Iris pigment epithelial cell (primary cell): ENCODE results near the gene ANKFY1.
"Not testable (repeated sequence)": the region's sequence is repeated elsewhere in the genome, so short reads cannot be mapped to it uniquely, and the experiment has no call there.

ENCODE experiments used
- DNase-seq: peaks from one replicate; pipeline ENCODE4 v3.0.0-alpha.2; 2011; ENCODE audit warnings: low read depth

ANKFY1 gene

DNA sequence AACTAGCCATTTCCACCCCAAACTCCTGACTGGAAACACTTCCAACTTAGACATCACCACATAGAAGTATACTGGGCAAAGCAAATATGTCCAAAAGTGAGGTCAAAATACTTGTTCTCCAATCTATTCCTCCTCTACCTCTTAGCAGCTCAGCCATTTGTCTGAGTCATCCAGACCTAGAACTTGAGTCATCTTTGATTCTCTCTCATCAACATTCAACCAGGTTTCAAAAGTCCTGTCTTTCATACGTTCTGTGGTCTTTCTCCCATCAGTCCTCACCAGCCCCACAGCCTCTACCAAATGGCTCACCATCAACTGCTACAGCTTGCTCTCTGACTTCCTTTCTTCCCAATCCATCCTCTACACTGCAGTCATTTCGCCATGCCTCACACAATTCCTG lies 6.8 kb downstream of the ANKFY1 start:
- DNase-seq: peak; percentile 50

DNA sequence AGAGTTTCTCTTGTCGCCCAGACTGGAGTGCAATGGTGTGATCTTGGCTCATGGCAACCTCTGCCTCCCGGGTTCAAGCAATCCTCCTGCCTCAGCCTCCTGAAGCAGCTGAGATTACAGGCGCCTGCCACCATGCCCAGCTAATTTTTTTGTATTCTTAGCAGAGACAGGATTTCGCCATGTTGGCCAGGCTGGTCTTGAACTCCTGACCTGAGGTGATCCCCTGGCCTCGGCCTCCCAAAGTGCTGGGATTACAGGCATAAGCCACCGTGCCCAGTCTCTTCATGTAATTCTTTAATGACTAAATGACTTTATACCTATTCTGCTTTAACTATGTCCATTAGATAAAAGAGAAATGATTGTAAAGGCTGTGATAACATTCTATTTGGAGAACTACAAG lies 8.5 kb downstream of the ANKFY1 start:
- not testable (repeated sequence) for DNase-seq

DNA sequence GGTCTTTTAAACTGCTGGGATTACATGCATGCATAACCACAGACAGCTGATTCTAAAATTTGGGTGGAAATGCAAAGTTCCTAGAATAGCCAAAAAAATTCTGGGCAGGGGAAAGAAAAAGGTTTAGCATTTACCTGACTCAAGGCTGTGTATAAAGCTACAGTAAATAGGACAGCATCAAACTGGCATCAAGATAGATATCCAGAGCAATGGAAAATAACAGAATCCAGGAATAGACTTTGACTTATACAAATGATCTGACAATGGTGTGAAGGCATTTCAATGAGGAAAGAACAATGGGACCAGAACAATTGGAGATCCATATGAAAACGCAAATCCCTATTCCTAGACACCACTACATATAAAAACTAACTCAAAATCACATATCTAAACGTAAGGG lies 12.9 kb downstream of the ANKFY1 start:
- no peak for DNase-seq

DNA sequence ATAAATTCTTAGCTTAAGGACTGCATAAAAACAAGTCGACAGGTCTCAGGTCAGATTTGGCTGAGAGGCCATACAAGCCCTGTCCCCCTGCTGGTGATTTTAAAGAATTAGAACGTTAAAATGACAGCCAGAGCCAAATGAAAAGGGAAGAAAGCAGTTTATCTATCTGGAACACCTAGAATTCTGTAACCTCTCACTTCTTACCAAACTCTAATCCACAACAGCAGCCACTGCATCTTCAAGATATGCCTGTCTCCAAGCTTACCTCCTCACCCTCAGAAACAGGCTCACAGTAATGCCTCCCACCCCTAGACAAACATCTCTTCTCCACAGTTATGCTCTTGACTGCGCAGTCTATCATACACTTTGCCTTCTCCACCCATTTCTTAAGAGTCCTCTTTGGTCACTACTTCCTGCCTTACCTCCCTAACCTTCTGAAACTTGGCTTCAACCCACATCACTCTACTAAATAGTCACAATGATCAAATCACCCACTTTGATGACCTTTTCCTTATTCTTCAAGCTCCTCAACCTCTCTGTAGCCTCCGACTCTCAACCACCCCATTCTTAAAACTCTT lies 14.2 kb downstream of the ANKFY1 start:
- peak; percentile 48 for DNase-seq

DNA sequence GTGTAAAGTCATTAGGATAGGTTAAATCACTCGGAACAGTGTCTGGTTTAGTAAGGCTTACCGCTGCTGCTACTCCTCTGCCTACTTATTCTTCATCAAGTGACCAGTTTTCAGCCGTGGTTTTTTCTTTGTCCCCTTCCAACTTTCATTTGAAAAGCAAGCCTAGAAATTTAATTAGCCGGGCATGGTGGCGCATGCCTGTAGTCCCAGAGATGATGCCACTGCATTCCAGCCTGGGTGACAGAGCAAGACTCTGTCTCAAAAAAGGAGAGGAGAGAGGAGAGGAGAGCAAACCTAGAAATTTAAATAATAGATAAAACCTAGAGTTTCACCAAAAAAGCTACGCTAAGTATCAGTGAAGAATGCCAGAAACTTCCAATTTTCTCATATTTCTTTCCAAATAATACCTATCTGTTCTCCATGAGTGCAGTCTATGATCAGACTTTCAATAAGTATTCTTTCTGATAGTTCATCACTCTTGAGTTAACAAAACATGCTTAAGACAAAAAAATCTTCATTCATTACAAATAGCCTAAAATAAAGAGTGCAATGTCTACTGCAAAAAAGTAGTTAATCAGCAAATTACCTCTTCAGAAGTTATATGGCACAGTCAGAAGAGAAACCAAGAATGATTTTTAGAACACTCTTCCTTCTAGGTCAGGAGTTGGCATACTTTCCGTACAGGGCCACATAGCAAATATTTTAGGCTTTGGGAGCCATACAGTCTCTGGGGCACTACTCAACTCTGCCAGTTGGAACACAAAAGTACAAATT lies 15.1 kb downstream of the ANKFY1 start:
- DNase-seq: no peak

DNA sequence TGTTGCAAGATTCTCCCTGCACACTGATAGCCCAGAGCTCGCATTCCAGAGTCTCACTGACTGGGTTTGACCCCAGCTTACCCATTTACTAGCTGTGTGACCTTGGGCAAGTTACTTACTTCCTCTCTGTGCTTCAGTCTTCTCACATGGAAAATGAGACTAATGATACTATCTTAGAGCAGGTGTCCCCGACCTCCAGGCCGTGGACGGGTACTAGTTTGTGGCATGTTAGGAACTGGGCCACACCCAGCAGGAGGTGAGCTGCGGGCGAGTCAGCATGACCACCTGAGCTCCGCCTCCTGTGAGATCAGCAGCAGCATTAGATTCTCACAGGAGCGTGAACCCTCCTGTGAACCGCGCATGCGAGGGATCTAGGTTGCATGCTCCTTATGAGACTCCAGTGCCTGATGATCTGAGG lies 15.8 kb downstream of the ANKFY1 start:
- DNase-seq: peak; percentile 47

DNA sequence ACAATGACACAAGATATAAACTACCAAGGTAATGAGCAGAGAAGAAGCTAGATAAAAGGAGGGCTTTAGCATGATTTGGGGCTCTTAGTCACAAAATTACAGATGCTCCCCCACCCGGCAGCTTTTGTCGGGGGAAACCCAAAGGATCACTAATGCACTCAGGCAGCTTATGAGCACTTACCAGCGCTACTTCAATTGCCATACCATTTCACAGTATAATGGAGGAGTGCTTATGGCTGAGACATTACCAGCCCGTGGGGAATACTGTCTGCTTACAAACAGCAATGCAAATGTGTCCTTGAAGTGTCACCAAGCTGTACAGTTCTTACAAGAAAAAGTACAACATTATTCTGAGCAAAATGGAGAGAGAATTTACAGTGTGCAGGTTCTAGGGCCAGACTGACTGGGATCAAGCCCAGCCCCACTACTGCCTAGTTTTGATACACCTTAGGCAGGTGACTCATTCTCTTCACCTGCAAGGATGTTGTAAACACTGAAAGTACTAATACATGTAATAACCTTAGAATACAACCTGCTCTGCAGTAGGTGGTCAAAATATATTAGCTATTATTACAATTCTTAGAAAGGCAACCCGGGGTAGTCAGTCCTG lies 16.3 kb downstream of the ANKFY1 start:
- DNase-seq: no peak

DNA sequence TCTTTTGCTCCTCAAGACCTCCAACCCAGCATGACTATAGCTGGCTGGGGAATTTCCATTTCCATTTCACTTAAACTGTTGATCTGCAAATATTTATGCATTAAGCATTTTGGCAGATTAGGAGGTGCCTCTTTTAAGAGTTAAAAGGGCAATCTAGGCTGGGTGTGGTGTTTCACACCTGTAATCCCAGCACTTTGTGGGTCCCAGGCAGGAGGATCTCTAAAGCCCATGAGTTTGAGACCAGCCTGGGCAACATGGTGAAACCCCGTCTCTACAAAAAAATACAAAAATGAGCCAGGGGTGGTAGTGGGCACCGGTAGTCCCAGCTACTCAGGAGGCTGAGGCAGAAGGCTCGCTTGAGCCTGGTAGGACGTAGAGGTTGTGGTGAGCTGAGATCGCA lies 17.1 kb downstream of the ANKFY1 start:
- DNase-seq: no peak

DNA sequence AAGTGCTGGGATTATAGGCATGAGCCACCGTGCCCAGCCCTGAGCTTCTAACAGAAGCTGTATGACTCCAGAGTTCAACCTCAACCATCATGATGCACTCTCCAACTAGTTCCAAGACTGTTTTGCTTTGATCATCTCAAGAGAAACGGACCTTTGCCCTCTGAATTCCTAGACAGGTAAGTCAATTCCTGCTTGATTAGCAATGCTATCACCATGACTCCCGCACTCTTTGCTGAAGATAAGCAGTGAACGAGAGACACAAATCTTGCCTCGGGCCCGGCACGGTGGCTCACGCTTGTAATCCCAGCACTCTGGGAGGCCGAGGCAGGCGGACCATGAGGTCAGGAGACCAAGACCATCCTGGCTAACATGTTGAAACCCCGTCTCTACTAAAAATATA lies 22.2 kb downstream of the ANKFY1 start:
- DNase-seq: no peak

DNA sequence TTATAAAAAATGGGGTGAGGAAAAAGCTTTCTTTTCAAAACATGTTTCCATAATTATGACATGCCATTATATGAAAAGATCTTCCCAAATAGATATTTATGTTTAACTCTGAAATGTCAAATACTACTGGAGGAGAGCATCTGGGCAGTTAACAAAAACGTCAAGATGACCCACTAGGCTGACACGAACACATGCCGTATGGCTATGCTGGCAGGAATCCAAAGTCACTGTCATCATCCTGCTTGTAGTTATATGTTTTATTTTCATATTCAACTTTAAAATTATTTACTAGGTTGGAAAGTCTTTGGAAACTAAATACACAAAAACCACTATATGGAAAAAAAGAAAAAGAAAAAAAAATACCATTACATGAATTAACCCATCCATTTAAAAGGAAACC lies 27.3 kb downstream of the ANKFY1 start:
- no peak for DNase-seq

DNA sequence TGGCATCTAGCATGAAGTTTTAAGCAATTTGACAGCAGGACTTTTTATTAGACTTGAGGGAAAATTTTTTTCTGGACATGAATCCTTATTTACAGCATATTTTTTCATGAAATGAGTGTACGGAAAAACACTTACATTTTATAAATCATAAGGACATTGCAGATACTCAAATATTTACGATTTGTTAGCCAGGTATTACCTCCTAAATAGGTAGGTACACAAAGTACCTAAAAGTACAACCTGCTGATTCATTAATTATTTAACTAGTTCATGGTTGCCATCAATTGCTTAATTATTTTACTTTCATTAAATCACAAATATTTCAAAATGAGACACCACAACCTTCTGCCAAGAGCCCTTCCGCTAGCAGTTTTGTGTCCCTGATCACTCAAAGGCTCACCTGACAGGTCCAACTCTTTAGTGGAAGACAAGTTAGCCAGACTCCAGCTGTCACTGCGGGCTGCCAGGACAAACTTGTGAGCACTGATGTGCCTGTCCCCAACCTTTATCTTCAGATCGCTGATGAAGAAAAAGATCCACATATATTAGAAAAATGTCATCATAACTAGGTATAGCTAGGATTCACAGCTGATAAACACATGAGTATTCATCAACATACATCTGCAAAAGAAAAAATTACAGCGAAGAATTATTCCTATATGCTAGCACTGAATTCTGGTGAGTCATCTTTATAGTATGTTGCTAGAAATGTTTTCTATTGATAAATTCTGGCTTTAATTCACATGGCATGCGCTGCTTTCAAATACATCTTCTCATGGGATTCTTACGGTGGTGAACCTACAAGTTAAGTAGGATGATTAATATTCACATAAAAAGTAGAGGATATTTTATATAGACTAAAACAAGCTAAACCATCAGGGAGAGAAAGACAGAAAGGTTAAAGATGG lies 28.2 kb downstream of the ANKFY1 start:
- peak; percentile 53 for DNase-seq

DNA sequence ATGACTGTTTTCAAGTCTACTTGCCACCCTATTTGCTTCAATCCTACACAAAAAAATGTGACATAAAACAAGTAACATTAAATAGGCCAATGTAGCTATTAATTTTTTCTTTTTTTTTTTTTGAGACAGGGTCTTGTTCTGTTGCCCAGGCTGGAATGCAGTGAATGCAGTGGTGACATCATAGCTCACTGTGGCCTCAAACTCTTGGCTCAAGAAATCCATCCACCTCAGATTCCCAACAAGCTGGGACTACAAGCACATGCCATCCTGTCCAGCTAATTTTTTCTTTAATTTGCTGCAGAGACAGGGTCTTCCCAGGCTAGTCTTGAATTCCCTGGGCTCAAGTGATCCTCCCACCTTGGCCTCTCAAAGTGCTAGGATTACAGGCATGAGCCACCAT lies 29.4 kb downstream of the ANKFY1 start:
- peak; percentile 31 for DNase-seq

DNA sequence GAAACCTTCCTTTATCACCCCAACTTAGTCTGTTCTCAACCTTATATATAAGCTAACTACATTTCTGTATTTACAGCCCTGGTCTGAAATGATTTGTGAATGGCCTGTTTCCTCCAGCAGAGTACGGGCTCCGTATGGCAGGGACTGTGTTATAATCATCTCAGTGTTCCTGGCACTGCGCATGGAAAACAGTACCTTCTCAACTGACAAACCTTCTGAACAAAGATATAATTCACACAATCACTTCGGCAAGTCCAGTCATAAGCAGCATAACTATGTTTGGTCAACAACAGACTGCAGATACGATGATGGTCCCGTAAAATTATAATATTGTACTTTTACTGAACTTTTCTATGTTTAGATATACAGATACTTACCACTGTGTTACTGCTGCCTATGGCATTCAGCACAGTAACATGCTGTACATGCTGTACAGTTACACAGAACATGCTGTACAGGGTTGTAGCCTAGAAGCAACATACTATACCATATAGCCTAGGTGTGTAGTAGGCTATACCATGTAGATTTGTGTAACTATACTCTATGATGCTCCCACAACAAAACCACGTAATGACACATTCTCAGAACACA lies 30.0 kb downstream of the ANKFY1 start:
- DNase-seq: no peak

DNA sequence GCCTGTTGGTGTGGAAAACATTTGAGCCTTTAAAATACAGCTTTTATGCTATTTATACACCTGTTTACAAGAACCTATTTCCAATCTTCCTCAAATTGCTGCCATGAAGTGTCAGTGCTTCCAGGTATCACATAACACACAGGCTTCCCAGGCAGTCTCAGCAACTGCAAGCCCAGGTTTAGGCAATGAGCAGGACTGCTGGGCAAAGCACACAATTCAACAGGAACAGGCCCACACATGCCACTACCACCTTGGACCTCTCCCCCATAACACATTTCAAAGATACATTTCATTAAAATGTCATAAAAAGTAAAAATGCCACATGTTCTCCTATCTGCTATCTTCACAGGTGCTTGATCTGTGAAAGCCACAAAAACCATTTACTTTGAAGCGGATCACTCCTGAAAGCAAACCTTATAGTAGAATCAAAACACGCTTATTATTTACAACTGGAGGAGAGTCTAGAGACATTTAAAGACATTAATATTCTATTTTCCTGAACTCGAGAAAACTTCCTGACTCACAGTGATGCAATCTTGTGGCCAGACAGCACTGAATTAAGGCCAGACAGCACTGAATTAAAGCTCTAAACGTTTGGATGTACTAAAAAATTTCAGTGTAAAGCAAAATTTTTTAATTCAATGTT lies 31.5 kb downstream of the ANKFY1 start:
- peak; percentile 86 for DNase-seq

DNA sequence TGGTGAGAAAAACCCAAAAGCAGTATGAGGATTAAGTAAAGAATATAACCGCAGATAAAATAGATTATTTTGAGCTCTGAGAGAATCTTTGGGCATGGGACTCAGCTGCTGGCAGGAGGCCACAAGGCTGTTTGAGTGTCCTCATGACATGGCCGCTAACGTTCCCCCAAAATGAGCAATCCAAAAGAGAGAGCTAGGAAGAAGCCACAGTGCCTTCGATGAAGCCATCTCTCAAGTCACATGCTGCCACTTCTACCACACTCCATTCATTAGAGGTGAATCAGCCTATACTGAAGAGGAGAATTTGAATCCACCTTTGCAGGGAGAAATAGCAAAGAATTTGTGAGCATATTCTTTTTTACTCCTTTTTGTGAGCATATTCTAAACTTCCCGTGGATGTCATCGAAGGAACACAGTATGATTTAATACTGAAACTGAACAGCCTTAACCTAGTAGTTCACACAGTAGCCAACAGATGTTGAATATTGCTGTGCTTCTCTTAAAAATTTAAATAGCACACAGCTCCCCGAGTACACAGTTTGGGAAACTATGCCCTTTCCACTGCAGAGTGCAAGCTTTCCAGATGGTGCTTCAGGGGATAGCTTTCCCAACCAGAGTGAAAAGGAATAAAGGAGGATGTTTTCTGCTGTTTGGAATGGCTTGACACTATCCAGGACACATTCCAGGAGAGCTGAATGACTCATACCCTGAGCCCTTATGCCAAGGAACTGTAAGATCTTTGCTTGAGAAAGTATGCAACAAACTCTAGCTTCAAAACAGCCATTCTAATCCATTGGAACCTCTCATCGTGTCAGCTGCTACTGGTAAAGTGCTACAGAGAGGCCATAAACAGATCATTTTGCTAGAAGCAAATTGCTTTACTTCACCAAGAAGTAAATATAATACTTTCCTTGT lies 33.9 kb downstream of the ANKFY1 start:
- DNase-seq: peak; percentile 92

DNA sequence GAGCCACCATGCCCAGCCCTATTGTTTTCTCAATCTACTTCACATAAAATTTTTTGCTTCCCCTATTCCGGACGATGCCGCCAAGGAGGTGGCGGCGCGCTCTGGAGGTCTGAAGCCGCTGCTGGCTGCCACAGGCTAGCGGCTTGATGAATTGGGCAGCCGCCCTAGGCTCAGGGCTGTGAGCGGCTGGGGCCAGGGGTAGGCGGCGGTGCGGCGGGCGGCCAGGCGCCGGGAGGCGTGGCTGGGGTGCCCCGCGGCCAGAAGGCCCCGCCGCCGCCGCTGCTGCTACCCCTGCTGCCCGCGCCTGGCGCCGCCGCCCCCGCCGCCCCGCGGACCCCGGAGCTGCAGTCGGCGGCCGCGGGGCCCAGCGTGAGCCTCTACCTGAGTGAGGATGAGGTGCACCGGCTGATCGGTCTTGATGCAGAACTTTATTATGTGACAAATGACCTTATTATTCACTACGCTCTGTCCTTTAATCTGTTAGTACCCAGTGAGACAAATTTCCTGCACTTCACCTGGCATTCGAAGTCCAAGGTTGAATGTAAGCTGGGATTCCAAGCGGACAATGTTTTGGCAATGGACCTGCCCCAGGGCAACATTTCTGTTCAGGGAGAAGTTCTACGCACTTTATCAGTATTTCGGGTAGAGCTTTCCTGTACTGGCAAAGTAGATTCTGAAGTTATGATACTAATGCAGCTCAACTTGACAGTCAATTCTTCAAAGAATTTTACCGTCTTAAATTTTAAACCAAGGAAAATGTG lies 41.7 kb downstream of the ANKFY1 start:
- DNase-seq: no peak

DNA sequence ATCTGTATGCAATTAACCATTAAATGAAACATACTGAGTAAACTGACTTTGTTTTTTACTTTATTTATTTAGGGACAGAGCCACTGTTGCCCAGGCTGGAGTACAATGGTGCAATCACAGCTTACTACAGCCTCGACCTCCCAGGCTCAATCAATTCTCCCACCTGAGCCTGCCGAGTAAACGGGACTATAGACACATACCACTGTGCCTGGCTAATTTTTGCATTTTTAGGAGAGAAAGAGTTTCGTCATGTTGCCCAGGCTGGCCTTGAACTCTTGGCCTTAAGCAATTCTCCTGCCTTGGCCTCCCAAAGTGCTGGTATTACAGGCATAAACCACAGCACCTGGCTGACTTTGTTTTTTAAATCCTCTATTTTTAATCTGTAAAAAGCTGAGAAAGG lies 42.6 kb downstream of the ANKFY1 start:
- no peak for DNase-seq

DNA sequence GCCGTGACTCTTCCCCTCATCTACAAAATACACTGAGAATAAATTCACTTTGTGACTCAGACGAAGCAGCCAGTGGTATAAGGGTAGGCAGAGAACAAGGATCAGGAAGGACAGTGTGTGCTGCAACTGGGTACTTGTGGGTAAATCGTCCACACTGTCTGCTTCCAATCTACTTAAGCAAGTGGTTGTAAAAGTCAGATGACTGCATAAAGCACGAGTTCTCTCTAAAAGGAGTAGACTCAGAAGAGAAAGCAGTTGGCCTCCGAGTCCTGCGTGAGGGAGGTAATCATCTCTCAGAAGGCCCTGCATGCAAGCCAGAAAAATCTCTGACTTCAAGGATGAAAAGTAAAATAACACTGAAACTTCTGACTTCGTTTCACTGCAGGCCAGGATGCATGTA lies 43.1 kb downstream of the ANKFY1 start:
- DNase-seq: peak; percentile 65

DNA sequence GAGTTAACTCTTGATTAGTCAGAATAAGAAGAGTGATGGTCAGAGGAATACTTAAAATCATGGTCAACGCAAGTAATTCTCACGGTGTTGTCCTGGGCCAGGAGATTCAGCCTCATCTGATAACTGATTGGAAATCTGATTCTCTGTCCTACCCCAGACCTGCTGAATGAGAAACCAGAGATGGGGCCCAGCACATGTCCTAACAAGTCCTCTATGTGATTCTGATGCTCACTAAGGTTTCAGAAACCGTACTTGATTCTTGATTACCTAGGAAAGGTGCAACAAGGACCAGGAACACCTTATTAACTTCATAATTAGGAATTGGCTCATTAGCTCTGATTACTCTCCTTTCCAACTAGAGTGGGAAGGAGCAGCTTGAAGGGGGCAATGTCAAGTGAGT lies 44.5 kb downstream of the ANKFY1 start:
- no peak for DNase-seq
